GM06990 (cell line): ENCODE data around the gene CYP2S1.

Experiments
- DNase-seq: peaks from one replicate; pipeline ENCODE4 v3.0.0-alpha.2; 2011; ENCODE audit not compliant: insufficient read length; ENCODE audit errors: extremely low read depth
- H3K27me3 ChIP-seq: replicated peaks from 2 replicates; pipeline ENCODE4 v1.6.0; 2011; ENCODE audit warnings: low read length; ENCODE audit not compliant: control insufficient read depth, insufficient read depth
- H3K36me3 ChIP-seq: 2 replicates; pipeline ENCODE4 v1.5.1; 2011; ENCODE audit warnings: low read length; ENCODE audit not compliant: control insufficient read depth, insufficient read depth
- H3K4me3 ChIP-seq: replicated peaks from 2 replicates; pipeline ENCODE4 v1.5.1; 2011; ENCODE audit warnings: low read depth, mild to moderate bottlenecking, control low read depth, low read length
- CTCF ChIP-seq: IDR thresholded peaks from 2 replicates; pipeline ENCODE4 v1.5.1; 2011; ENCODE audit warnings: low read length, control low read depth, mild to moderate bottlenecking, inconsistent platforms; ENCODE audit not compliant: insufficient read depth, poor library complexity, severe bottlenecking

Gene CYP2S1

GRCh38 chr19:41232686-41233085 is 39.7 kb downstream of the CYP2S1 start:
- Histone ChIP-seq H3K27me3 (no peaks in the 10 kb centered on the region), H3K4me3 (no peak overlapping the region), H3K36me3 (no peaks in the 10 kb centered on the region)
- no peak for DNase-seq
- no peak for TF ChIP-seq CTCF

- no peak for DNase-seq
- H3K36me3 ChIP-seq, result no peaks in the 10 kb centered on the region
- TF ChIP-seq CTCF, result no peak
Measured at GRCh38 chr19:41233748-41234240, 40.8 kb downstream of the CYP2S1 start.

GRCh38 chr19:41234512-41235168 is 41.6 kb downstream of the CYP2S1 start:
- no peak for TF ChIP-seq CTCF
- no peaks in the 10 kb centered on the region for H3K27me3 ChIP-seq
- no peak overlapping the region for H3K4me3 ChIP-seq
- H3K36me3 ChIP-seq, result no peaks in the 10 kb centered on the region
- DNase-seq, result no peak

More at GRCh38 chr19:41233748-41234240, 40.8 kb downstream of the CYP2S1 start:
- Histone ChIP-seq H3K27me3 (no peaks in the 10 kb centered on the region), H3K4me3 (no peak overlapping the region)

- no peak for DNase-seq
- TF ChIP-seq CTCF, result no peak
- H3K4me3 ChIP-seq, result no peak overlapping the region
- H3K27me3 ChIP-seq, result no peaks in the 10 kb centered on the region; the same call in 1 of the 2 replicates
- H3K36me3 ChIP-seq, result no peaks in the 10 kb centered on the region
Measured at GRCh38 chr19:41235480-41235879, 42.5 kb downstream of the CYP2S1 start.

GRCh38 chr19:41238244-41238643 is 45.2 kb downstream of the CYP2S1 start:
- no peaks in the 10 kb centered on the region; the same call in 1 of the 2 replicates for H3K27me3 ChIP-seq
- no peak overlapping the region for H3K4me3 ChIP-seq
- no peaks in the 10 kb centered on the region for H3K36me3 ChIP-seq
- TF ChIP-seq CTCF, result no peak
- DNase-seq, result no peak
